Measurements from ENCODE around the gene OR52W1.

The OR52W1 gene

DNA sequence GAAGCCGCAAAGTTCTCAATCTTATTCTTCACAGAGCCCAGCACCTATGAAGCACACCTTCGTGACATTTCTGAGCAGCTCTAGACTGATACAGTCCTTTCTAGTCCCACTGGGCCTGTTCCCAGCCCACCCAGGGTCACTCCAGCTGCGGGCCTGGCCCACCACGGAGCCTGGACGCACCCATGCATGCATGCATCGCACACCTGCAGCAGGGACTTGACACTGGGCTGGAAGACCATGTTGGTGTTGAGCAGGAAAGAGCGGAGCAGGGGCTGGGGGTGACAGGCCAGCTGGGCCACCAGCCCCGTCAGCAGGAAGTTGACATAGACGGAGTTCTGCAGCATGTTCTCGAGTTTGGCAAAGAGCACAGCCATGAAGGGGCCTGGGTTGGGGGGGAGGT lies 15.5 kb downstream of the OR52W1 start:
- Histone ChIP-seq H3K36me3 (ENCODE audit: control insufficient read depth, low read length) (peaks cover 60% of the 10 kb centered on the region), H3K27me3 (ENCODE audit: control insufficient read depth, low read length) (no peaks in the 10 kb centered on the region), H3K4me3 (ENCODE audit: low read length) (no peak overlapping the region), H3K4me2 (ENCODE audit: low read length) (no peak overlapping the region), H3F3A (ENCODE audit: control insufficient read depth, insufficient read depth) (no peaks in the 10 kb centered on the region), H4K20me1 (ENCODE audit: control insufficient read depth, insufficient read depth, low read depth, low read length) (no peaks in the 10 kb centered on the region), H3K9me2 (replicated peaks; ENCODE audit: control insufficient read depth, low read length) (no peaks in the 10 kb centered on the region), H3K4me1 (ENCODE audit: control insufficient read depth, low read length) (no peaks in the 10 kb centered on the region), H3K9me3 (ENCODE audit: control insufficient read depth, insufficient read depth, low read length) (no peaks in the 10 kb centered on the region), H3K79me2 (ENCODE audit: control insufficient read depth, low read length) (no peaks in the 10 kb centered on the region), H3K27ac (ENCODE audit: low read depth, low read length) (no peak overlapping the region)
- TF ChIP-seq, protein P1, sequence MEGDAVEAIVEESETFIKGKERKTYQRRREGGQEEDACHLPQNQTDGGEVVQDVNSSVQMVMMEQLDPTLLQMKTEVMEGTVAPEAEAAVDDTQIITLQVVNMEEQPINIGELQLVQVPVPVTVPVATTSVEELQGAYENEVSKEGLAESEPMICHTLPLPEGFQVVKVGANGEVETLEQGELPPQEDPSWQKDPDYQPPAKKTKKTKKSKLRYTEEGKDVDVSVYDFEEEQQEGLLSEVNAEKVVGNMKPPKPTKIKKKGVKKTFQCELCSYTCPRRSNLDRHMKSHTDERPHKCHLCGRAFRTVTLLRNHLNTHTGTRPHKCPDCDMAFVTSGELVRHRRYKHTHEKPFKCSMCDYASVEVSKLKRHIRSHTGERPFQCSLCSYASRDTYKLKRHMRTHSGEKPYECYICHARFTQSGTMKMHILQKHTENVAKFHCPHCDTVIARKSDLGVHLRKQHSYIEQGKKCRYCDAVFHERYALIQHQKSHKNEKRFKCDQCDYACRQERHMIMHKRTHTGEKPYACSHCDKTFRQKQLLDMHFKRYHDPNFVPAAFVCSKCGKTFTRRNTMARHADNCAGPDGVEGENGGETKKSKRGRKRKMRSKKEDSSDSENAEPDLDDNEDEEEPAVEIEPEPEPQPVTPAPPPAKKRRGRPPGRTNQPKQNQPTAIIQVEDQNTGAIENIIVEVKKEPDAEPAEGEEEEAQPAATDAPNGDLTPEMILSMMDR (IDR thresholded peaks at IDR 0.05; ENCODE audit: low read depth, low read length, poor library complexity, severe bottlenecking) = no peak
- TF ChIP-seq EZH2phosphoT487 (IDR thresholded peaks at IDR 0.05; ENCODE audit: borderline replicate concordance, low read length) = no peak

DNA sequence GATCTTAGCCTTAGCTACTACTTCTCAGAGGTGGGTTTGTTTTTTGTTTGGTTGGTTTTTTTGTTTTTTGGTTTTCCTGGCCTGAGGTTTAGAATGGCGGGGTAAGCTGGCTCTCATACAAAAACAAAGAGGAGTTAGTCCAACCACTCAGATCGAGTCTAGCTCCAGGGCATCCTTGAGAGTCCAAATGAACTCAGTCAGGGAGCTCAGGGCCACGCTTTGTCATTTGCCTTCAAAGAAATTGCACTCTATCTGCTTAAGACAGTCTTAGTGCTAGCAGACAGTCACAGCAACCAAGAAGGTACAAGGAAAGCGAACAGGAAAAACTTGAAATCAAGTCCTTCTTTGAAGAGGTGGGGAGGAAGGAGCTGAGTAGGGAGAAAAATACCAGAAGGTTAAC lies 17.5 kb downstream of the OR52W1 start:
- no peak overlapping the region for H3K4me2 ChIP-seq (ENCODE audit: low read length)
- H3F3A ChIP-seq (ENCODE audit: control insufficient read depth, insufficient read depth) = no peaks in the 10 kb centered on the region
- H3K27me3 ChIP-seq (ENCODE audit: control insufficient read depth, low read length) = no peaks in the 10 kb centered on the region
- no peaks in the 10 kb centered on the region for H4K20me1 ChIP-seq (ENCODE audit: control insufficient read depth, insufficient read depth, low read depth, low read length)
- no peaks in the 10 kb centered on the region for H3K9me2 ChIP-seq (replicated peaks; ENCODE audit: control insufficient read depth, low read length)
- TF ChIP-seq EZH2phosphoT487 (IDR thresholded peaks at IDR 0.05; ENCODE audit: borderline replicate concordance, low read length) = no peak
- TF ChIP-seq, protein P1 (IDR thresholded peaks at IDR 0.05; ENCODE audit: low read depth, low read length, poor library complexity, severe bottlenecking) = no peak
- no peaks in the 10 kb centered on the region for H3K9me3 ChIP-seq (ENCODE audit: control insufficient read depth, insufficient read depth, low read length)
- H3K36me3 ChIP-seq (ENCODE audit: control insufficient read depth, low read length) = peaks cover 70% of the 10 kb centered on the region
- no peak overlapping the region for H3K4me3 ChIP-seq (ENCODE audit: low read length)
- no peaks in the 10 kb centered on the region for H3K4me1 ChIP-seq (ENCODE audit: control insufficient read depth, low read length)
- H3K79me2 ChIP-seq (ENCODE audit: control insufficient read depth, low read length) = no peaks in the 10 kb centered on the region
- no peak overlapping the region for H3K27ac ChIP-seq (ENCODE audit: low read depth, low read length)

DNA sequence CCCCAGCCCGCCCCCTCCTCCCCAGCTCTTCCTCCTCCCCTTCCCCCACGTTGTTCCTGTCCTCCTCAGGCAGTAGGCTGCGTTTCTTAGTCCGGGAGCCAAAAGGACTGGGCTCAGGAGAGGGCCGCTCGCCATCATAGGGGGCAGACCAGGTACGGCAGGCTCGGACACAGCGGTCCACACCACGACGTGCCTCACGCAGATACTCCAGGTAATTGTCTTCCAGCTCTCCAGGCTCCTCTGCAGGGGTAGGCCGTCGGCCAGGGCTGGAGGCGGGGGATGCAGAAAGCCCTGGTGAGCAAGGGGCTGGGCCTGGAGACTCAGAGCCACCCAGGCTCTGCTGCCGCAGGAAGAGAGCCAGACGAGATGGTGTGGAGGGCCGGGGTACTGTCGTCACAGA lies 18.7 kb downstream of the OR52W1 start:
- Histone ChIP-seq H3K79me2 (ENCODE audit: control insufficient read depth, low read length) (no peaks in the 10 kb centered on the region), H3K9me3 (ENCODE audit: control insufficient read depth, insufficient read depth, low read length) (no peaks in the 10 kb centered on the region), H3K4me2 (ENCODE audit: low read length) (no peak overlapping the region), H3K4me1 (ENCODE audit: control insufficient read depth, low read length) (no peaks in the 10 kb centered on the region), H3K27me3 (ENCODE audit: control insufficient read depth, low read length) (no peaks in the 10 kb centered on the region), H3F3A (ENCODE audit: control insufficient read depth, insufficient read depth) (no peaks in the 10 kb centered on the region), H3K9me2 (replicated peaks; ENCODE audit: control insufficient read depth, low read length) (no peaks in the 10 kb centered on the region), H3K4me3 (ENCODE audit: low read length) (no peak overlapping the region), H3K27ac (ENCODE audit: low read depth, low read length) (no peak overlapping the region), H4K20me1 (ENCODE audit: control insufficient read depth, insufficient read depth, low read depth, low read length) (no peaks in the 10 kb centered on the region), H3K36me3 (ENCODE audit: control insufficient read depth, low read length) (peaks cover 72% of the 10 kb centered on the region)
- TF ChIP-seq, protein P1 (IDR thresholded peaks at IDR 0.05; ENCODE audit: low read depth, low read length, poor library complexity, severe bottlenecking) = no peak
- TF ChIP-seq EZH2phosphoT487 (IDR thresholded peaks at IDR 0.05; ENCODE audit: borderline replicate concordance, low read length) = no peak

DNA sequence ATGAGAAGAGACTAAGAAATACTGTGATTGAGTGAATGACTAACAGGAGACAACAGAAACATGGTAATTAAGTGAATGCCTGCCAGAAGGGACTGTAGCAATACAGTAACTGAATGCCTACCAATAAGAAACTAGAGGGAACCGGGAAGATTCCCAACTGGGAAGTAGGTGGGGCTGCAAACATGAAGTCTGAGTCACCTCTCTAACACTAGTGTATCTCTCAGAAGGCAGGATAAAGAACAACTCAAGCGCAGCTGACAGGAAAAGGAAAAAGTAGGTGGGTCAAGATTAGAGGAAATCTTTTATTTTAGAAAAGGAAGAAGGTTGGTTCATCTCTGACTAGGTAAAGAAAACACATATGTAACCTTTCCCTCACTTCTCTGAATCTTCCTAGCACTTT lies 20.3 kb downstream of the OR52W1 start:
- H3K79me2 ChIP-seq (ENCODE audit: control insufficient read depth, low read length) = no peaks in the 10 kb centered on the region

More for the DNA sequence above, 20.3 kb downstream of the OR52W1 start:
- Histone ChIP-seq H3K9me2 (replicated peaks; ENCODE audit: control insufficient read depth, low read length) (no peaks in the 10 kb centered on the region), H4K20me1 (ENCODE audit: control insufficient read depth, insufficient read depth, low read depth, low read length) (no peaks in the 10 kb centered on the region), H3F3A (ENCODE audit: control insufficient read depth, insufficient read depth) (no peaks in the 10 kb centered on the region), H3K27me3 (ENCODE audit: control insufficient read depth, low read length) (no peaks in the 10 kb centered on the region), H3K4me3 (ENCODE audit: low read length) (no peak overlapping the region), H3K4me2 (ENCODE audit: low read length) (no peak overlapping the region), H3K27ac (ENCODE audit: low read depth, low read length) (no peak overlapping the region), H3K36me3 (ENCODE audit: control insufficient read depth, low read length) (peaks cover 77% of the 10 kb centered on the region), H3K4me1 (ENCODE audit: control insufficient read depth, low read length) (no peaks in the 10 kb centered on the region), H3K9me3 (ENCODE audit: control insufficient read depth, insufficient read depth, low read length) (no peaks in the 10 kb centered on the region)
- TF ChIP-seq, protein P1 (IDR thresholded peaks at IDR 0.05; ENCODE audit: low read depth, low read length, poor library complexity, severe bottlenecking) = no peak
- TF ChIP-seq EZH2phosphoT487 (IDR thresholded peaks at IDR 0.05; ENCODE audit: borderline replicate concordance, low read length) = no peak
